NCI-H1694 (cell line): ENCODE results near the gene PLAAT5.

Experiments used
- DNase-seq: peaks from one replicate; lab custom pipeline; 2025; lab: John Stamatoyannopoulos, UW

The PLAAT5 gene

DNA sequence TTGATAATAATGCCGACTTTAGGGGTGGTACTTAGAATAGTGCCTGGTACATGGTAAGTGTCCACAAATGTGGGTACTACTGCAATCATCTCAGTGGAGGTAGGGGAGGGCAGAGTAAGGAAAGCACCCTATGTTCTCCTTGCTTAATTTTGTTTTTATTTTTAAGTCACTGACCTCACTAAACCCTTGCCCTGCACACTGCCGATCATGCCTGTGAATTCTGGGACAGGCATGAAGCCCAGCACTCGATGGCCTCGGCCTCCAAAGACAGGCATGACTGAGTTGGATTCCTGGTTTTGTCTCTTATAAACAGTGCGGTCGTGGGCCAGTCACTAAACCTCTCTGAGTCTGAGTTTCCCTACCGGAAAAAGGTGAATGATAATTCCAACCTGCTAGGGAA, 21.8 kb upstream of the PLAAT5 start:
- DNase-seq = no peak

- no peak for DNase-seq
These were observed 20.2 kb upstream of the PLAAT5 start for GRCh38 chr11:63511048-63511748.

GRCh38 chr11:63510360-63511047, 19.5 kb upstream of the PLAAT5 start:
- DNase-seq = no peak

- no peak for DNase-seq
These were observed 17.8 kb upstream of the PLAAT5 start for GRCh38 chr11:63508745-63509144.

DNA sequence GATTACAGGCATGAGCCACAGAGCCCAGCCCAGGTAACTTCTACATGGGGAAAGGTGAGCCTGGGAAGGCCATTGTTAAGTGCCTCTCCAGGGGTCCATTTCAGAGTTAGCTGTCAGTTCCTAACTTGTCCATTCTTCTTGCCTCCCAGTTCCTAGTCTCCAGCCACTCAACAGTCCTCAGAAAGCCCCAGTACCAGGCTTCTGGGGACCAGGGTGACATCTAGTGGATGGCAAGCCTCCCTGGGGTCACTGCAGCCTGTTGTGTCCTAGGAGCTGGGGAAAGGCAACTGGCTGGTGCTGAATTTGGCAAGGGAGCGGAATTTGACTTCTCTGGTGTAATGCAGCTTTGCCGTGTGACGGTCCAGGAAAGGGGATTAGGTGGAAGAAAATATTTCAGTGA, 17.0 kb upstream of the PLAAT5 start:
- DNase-seq = no peak

DNA sequence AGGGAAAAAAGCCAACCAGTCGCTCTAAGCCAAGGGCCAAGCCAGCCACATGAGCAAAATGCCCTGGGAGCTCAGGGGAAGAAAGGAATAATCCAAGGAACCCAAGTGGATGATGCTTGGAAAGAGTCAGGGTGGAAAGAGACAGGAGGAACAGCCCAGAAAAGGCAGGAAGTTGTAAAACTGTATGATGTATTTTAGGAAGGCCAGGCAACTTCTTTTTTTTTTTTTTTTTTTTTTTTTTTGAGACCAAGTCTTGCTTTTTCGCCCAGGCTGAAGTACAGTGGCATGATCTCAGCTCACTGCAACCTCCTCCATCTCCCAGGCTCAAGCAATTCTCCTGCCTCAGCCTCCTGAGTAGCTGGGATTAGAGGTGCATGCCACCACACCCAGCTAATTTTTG, 16.5 kb upstream of the PLAAT5 start:
- DNase-seq = no peak

DNA sequence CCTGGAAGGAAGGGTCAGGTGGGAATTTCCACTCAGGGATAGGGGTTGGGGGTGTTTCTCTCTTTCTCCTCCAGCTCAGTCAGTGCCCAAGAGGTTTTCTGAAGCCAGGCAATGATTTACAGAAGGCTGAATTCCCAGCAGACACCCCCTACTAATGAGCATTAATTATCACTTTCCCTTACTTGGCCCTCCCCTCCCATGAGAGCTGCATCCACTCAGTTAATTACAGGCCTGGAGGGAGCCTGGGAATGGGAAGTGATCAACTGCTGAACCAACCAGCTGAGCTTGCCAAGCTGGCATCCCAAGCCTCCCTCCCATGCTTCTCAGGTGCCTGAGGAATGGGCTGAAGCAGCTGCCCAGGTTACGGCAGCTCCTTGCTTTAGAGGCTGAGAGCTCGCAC, 15.9 kb upstream of the PLAAT5 start:
- no peak for DNase-seq

DNA sequence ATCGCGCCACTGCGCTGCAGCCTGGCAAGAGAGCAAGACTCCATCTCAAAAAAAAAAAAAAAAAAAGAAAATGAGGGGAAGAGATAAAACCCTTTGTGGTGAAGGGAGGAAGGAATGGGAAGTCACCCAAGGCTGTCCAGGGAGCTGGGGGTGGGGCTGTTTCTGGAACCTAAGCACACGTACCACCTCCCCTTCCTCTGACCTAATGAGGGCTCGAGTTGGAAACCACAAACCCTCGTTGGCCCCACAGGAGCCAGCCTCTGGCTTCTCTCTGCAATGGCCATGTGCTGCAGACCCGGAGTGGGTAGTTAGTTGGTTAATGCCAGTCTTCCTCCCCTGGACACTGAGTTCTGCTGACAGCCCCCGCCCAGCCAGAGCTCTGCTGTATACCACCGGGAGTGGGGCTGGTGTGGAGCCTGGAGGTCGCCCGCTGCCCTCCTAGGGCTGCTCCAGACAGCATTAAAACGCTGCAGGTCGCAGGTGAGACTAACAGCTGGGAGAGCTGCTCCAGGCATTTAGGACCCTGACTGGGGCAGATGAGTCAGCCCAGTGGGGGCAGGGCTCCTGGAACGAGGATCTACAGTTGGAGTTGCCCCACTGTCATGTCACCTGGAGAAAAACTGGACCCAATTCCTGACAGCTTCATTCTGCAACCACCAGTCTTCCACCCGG, 15.0 kb upstream of the PLAAT5 start, which contains the start of gene LGALS12:
TSS of gene LGALS12 (plus strand) at position 228 of the 672 bp plus-strand sequence. CDS start at position 603, 375 bp downstream.
- no peak for DNase-seq

- DNase-seq = no peak
These were observed 14.1 kb upstream of the PLAAT5 start for GRCh38 chr11:63504933-63505586.

- no peak for DNase-seq
These were observed 13.1 kb upstream of the PLAAT5 start for GRCh38 chr11:63504054-63504453.

GRCh38 chr11:63503492-63503891, 12.5 kb upstream of the PLAAT5 start:
- no peak for DNase-seq

- DNase-seq = no peak
These were observed 11.4 kb upstream of the PLAAT5 start for GRCh38 chr11:63502252-63502820.

DNA sequence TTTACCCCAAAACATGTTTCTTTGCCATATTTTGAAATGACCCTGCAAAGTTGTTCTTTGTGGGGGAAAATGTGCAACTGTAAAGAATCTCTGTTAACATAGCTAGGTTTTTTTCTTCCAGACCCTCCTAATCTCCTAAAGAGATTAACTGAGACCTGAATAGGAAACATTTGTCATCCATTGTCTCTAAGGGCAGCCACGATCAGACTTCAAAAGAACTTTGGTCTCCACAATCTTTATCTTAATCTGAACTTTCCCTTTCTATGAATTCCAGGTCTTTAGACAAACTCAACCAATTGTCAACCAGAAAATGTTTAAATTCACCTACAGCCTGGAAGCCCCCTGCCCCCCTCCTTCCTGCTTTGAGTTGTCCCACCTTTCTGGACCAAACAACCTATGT, 10.3 kb upstream of the PLAAT5 start:
- DNase-seq = no peak

- no peak for DNase-seq
These were observed 8.9 kb upstream of the PLAAT5 start for GRCh38 chr11:63499874-63500273.

DNA sequence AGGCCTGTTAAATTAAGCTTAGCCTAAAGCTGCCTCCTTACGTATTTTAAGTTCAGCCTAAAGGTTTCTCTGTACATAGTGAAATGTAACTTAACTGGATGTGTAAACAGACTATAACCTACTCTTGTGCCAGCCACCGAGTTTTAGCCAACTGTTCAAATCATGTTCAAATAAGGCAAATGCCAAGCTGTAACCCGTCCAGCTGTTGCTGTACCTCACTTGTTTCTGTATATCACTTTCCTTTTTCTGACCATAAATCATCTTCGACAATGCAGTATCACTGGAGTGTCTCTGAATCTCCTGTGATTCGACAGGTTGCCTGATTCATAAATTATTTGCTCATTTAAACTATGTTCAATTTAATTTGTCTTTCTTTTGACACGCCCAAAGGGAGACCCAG, 4.0 kb upstream of the PLAAT5 start:
- DNase-seq = no peak

GRCh38 chr11:63493127-63493526, 2.2 kb upstream of the PLAAT5 start:
- DNase-seq = no peak

DNA sequence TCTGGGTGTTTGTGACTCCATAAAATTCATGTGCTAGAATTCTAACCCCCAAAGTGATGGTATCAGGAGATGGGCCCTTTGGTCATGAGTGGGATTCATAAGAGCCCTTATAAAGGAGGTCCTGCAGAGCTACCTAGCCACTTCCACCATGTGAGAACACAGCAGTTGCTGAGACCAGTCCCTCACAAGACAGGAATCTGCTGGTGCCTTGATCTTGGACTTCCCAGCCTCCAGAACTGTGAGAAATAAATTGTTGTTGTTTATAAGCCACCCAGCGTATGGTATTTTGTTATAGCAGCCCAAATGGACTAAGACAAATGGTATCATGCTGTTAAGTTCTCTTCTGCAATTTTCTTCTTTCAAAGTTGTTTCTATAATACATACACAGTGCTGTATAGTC, 1.5 kb upstream of the PLAAT5 start:
- no peak for DNase-seq

GRCh38 chr11:63491636-63492372, 837 bp upstream of the PLAAT5 start:
- DNase-seq = no peak

DNA sequence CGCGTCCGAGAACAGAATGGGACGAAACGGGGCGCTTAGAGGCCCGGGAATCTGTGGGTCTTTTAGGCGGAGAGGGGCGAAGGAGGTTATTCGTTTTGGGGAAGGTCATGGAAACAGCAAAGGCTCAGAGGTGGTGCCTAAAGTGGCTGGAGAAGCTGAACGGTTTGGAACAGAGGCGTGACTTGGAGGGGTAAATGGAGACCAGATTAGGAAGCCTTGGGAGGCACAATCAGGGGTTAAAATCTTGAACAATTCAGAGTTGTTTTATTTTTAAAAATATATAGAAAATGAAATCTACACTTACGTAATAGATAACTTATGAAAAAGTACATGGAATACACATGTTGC, 247 bp upstream of the PLAAT5 start:
- DNase-seq = no peak

DNA sequence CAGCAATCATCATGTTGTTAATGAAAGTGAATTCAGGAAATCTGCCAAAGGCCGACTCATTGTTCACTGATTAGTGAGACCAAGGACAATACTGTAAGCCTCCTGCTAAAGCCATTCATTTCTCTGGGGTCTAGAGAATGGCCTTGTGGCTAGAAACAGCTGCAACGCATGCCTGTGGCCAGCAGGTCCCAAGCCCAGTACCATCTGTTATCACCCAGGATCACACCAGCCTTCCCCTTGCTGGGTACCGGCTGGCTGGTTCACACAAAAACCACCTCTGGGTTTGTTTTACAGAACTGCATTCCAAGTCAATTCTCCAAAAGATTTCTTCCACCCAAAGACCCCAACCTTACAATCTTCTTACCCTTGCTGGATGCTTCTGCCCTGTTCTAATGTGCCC, 1.1 kb downstream of the PLAAT5 start:
- DNase-seq = no peak

DNA sequence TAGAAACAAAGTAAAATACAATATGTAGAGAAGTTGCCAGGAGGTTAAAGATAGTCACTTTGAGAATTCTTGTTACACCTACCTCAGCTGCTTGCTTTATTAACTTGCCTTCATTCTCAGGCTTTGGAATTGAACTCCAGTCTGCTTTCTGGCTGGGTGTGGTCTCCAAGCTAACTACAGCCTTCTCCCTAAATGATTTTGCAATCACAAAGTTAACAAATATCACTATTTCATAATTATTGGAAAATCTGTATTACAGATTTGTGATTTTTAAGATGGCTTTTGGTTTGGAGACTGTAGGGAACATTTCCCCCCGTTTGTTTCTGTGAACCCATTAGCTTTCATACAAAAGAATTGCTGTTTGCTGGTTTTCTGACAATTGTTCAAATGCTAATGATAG, 2.2 kb downstream of the PLAAT5 start:
- no peak for DNase-seq

- no peak for DNase-seq
These were observed 5.2 kb downstream of the PLAAT5 start for GRCh38 chr11:63485777-63486176.
